Parathyroid adenoma (tissue), 2 donors: ENCODE data around the gene RARA.

Source experiments
- H2AFZ ChIP-seq: fragments of 300-600 bp; sonication (generic); one replicate; pipeline ENCODE4 v1.7.0; 2017; ENCODE audit warnings: antibody characterized with exemption, mild to moderate bottlenecking
- H3K27ac ChIP-seq: fragments of 300-600 bp; sonication (generic); one replicate; pipeline ENCODE4 v1.7.0; 2017
- H3K27me3 ChIP-seq: fragments of 300-600 bp; sonication (generic); one replicate; pipeline ENCODE4 v1.7.0; 2017; ENCODE audit warnings: low read length; ENCODE audit not compliant: control insufficient read depth, insufficient read depth
- H3K36me3 ChIP-seq: fragments of 300-600 bp; sonication (generic); one replicate; pipeline ENCODE4 v1.7.0; 2017; ENCODE audit warnings: low read length; ENCODE audit not compliant: control insufficient read depth, insufficient read depth
- H3K4me1 ChIP-seq: fragments of 300-600 bp; sonication (generic); one replicate; pipeline ENCODE4 v1.7.0; 2017; ENCODE audit warnings: control low read depth
- H3K4me2 ChIP-seq: fragments of 300-600 bp; sonication (generic); one replicate; pipeline ENCODE4 v1.7.0; 2017; ENCODE audit warnings: low read length
- H3K4me3 ChIP-seq: fragments of 300-600 bp; sonication (generic); one replicate; pipeline ENCODE4 v1.7.0; 2017; ENCODE audit warnings: low read depth, low read length
- H3K79me2 ChIP-seq: fragments of 300-600 bp; sonication (generic); one replicate; pipeline ENCODE4 v1.7.0; 2017; ENCODE audit warnings: control low read depth
- H3K9ac ChIP-seq: fragments of 300-600 bp; sonication (generic); one replicate; pipeline ENCODE4 v1.7.0; 2017; ENCODE audit warnings: mild to moderate bottlenecking
- H3K9me3 ChIP-seq: fragments of 300-600 bp; sonication (generic); one replicate; pipeline ENCODE4 v1.7.0; 2017; ENCODE audit warnings: low read length; ENCODE audit not compliant: control insufficient read depth
- CTCF ChIP-seq: fragments of 300-600 bp; sonication (generic); IDR thresholded peaks from one replicate; pipeline ENCODE4 v1.7.0; 2017; ENCODE audit warnings: antibody characterized with exemption, mild to moderate bottlenecking
- donor health status: primary hyperparathyroidism.

The RARA gene

GRCh38 chr17:40309031-40309948 lies at the start of gene RARA:
Gene RARA, plus strand, starts transcription at chr17:40309180. Its CDS starts 22,039 bp downstream, at chr17:40331219.
- Histone ChIP-seq H3K36me3 (no peaks in the 10 kb centered on the region), H3K9ac (no peak within 1 kb of the TSS), H3K27me3 (no peaks in the 10 kb centered on the region), H3K4me1 (peaks cover 64% of the 10 kb centered on the region), H2AFZ (peak within 1 kb of the TSS; percentile 79), H3K4me2 (peak within 1 kb of the TSS; percentile 82), H3K27ac (peak within 1 kb of the TSS; percentile 21), H3K4me3 (peak within 1 kb of the TSS; percentile 51), H3K79me2 (no peaks in the 10 kb centered on the region), H3K9me3 (no peaks in the 10 kb centered on the region)
- TF ChIP-seq CTCF, result no peak

GRCh38 chr17:40259505-40259904 lies 49.5 kb upstream of the RARA start:
- Histone ChIP-seq H3K36me3 (no peaks in the 10 kb centered on the region), H3K4me2 (no peak overlapping the region), H2AFZ (no peak overlapping the region), H3K4me3 (no peak overlapping the region), H3K9ac (no peak overlapping the region), H3K4me1 (peaks cover 7% of the 10 kb centered on the region), H3K79me2 (peaks cover 9% of the 10 kb centered on the region), H3K27ac (no peak overlapping the region), H3K27me3 (no peaks in the 10 kb centered on the region), H3K9me3 (no peaks in the 10 kb centered on the region)
- no peak for TF ChIP-seq CTCF

- no peak for TF ChIP-seq CTCF
- H3K4me1 ChIP-seq, result peaks cover 7% of the 10 kb centered on the region
- no peaks in the 10 kb centered on the region for H3K9me3 ChIP-seq
- H3K4me2 ChIP-seq, result peak overlapping the region; percentile 2
- no peaks in the 10 kb centered on the region for H3K36me3 ChIP-seq
- peaks cover 6% of the 10 kb centered on the region for H3K79me2 ChIP-seq
- H2AFZ ChIP-seq, result no peak overlapping the region
- H3K27ac ChIP-seq, result peak overlapping the region; percentile 39
- H3K9ac ChIP-seq, result no peak overlapping the region
- no peaks in the 10 kb centered on the region for H3K27me3 ChIP-seq
- no peak overlapping the region for H3K4me3 ChIP-seq
These were observed 48.5 kb upstream of the RARA start for GRCh38 chr17:40260528-40260927.

DNA sequence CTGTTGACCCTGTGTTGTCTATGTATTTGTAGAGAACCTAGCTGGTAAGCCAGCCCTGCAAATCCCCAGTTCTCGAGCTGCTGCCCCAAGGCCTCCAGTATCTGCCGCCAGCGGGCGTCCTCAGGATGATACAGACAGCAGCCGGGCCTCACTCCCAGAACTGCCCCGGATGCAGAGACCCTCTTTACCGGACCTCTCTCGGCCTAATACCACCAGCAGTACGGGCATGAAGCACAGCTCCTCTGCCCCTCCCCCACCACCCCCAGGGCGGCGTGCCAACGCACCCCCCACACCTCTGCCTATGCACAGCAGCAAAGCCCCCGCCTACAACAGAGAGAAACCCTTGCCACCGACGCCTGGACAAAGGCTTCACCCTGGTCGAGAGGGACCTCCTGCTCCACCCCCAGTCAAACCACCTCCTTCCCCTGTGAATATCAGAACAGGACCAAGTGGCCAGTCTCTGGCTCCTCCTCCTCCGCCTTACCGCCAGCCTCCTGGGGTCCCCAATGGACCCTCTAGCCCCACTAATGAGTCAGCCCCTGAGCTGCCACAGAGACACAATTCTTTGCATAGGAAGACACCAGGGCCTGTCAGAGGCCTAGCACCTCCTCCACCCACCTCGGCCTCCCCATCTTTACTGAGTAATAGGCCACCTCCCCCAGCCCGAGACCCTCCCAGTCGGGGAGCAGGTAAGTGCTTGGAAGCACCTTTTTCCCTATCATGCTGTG lies 44.4 kb upstream of the RARA start:
- H3K27me3 ChIP-seq, result no peaks in the 10 kb centered on the region
- H3K4me2 ChIP-seq, result no peak overlapping the region
- H3K4me3 ChIP-seq, result no peak overlapping the region
- no peak overlapping the region for H2AFZ ChIP-seq
- no peak for TF ChIP-seq CTCF
- no peak overlapping the region for H3K27ac ChIP-seq
- no peak overlapping the region for H3K9ac ChIP-seq
- H3K9me3 ChIP-seq, result no peaks in the 10 kb centered on the region
- peaks cover 7% of the 10 kb centered on the region for H3K4me1 ChIP-seq
- no peaks in the 10 kb centered on the region for H3K36me3 ChIP-seq
- peaks cover 6% of the 10 kb centered on the region for H3K79me2 ChIP-seq
